ENCODE data around the gene BRIP1. TPM values are rescaled to one million over a fixed set of nuclear protein-coding genes. Genes with fewer than 3 reads are reported as not detected.

Gene BRIP1
- total RNA-seq, 2 donors from 2014 or later = 24.2 to 25.5 TPM

GRCh38 chr17:61699694-61700093, 163.6 kb downstream of the BRIP1 start:
- DNase-seq = no peak
- Histone ChIP-seq H3K27ac (ENCODE audit: low read depth, low read length) (no peak overlapping the region), H3K4me1 (ENCODE audit: control insufficient read depth, insufficient read depth, low read length) (no peaks in the 10 kb centered on the region), H3K27me3 (ENCODE audit: control insufficient read depth, insufficient read depth, low read length, poor library complexity, severe bottlenecking) (no peaks in the 10 kb centered on the region), H3K9ac (ENCODE audit: extremely low read depth, low read length, poor library complexity, severe bottlenecking) (no peak overlapping the region), H3K4me3 (ENCODE audit: low read length) (no peak overlapping the region), H3K36me3 (ENCODE audit: control insufficient read depth, insufficient read depth, low read length) (no peaks in the 10 kb centered on the region), H3K9me3 (ENCODE audit: control insufficient read depth, low read length) (peaks cover 60% of the 10 kb centered on the region)
- TF ChIP-seq CTCF (conservative IDR thresholded peaks at IDR 0.05) = no peak
- Mint-ChIP-seq H3K4me3 (no peak overlapping the region), H3K27me3 (ENCODE audit: insufficient read depth) (no peaks in the 10 kb centered on the region), H3K36me3 (ENCODE audit: low read depth) (peaks cover 45% of the 10 kb centered on the region), H3K9me3 (peaks cover 77% of the 10 kb centered on the region), H3K4me1 (no peaks in the 10 kb centered on the region), H3K27ac (no peak overlapping the region)
- WGBS, 2 experiments (ENCODE audit: insufficient coverage in 1 of 2, insufficient read length in 1 of 2) = 88 to 96% methylated on average over 2 of the region's 2 CpGs

GRCh38 chr17:61699032-61699431, 164.3 kb downstream of the BRIP1 start:
- no peak overlapping the region for H3K27ac Mint-ChIP-seq
- no peaks in the 10 kb centered on the region for H3K4me1 Mint-ChIP-seq
- Histone ChIP-seq H3K4me3 (ENCODE audit: low read length) (no peak overlapping the region), H3K27me3 (ENCODE audit: control insufficient read depth, insufficient read depth, low read length, poor library complexity, severe bottlenecking) (no peaks in the 10 kb centered on the region), H3K36me3 (ENCODE audit: control insufficient read depth, insufficient read depth, low read length) (no peaks in the 10 kb centered on the region), H3K9ac (ENCODE audit: extremely low read depth, low read length, poor library complexity, severe bottlenecking) (no peak overlapping the region), H3K9me3 (ENCODE audit: control insufficient read depth, low read length) (peaks cover 60% of the 10 kb centered on the region), H3K27ac (ENCODE audit: low read depth, low read length) (no peak overlapping the region), H3K4me1 (ENCODE audit: control insufficient read depth, insufficient read depth, low read length) (no peaks in the 10 kb centered on the region)
- H3K27me3 Mint-ChIP-seq (ENCODE audit: insufficient read depth) = no peaks in the 10 kb centered on the region
- H3K4me3 Mint-ChIP-seq = no peak overlapping the region
- H3K36me3 Mint-ChIP-seq (ENCODE audit: low read depth) = peaks cover 45% of the 10 kb centered on the region
- DNase-seq = no peak
- H3K9me3 Mint-ChIP-seq = peaks cover 75% of the 10 kb centered on the region
- WGBS, 2 experiments (ENCODE audit: insufficient coverage in 1 of 2, insufficient read length in 1 of 2) = 100% methylated on average over 1 of the region's 1 CpG; no CpG with 5 or more reads in 1 of the 2 experiments
- TF ChIP-seq CTCF (conservative IDR thresholded peaks at IDR 0.05) = no peak

GRCh38 chr17:61698244-61698643, 165.1 kb downstream of the BRIP1 start:
- Mint-ChIP-seq H3K27me3 (ENCODE audit: insufficient read depth) (no peaks in the 10 kb centered on the region), H3K9me3 (peaks cover 68% of the 10 kb centered on the region), H3K27ac (no peak overlapping the region), H3K4me3 (no peak overlapping the region), H3K4me1 (no peaks in the 10 kb centered on the region), H3K36me3 (ENCODE audit: low read depth) (peaks cover 42% of the 10 kb centered on the region)
- Histone ChIP-seq H3K9me3 (ENCODE audit: control insufficient read depth, low read length) (peaks cover 57% of the 10 kb centered on the region), H3K9ac (ENCODE audit: extremely low read depth, low read length, poor library complexity, severe bottlenecking) (no peak overlapping the region), H3K4me1 (ENCODE audit: control insufficient read depth, insufficient read depth, low read length) (no peaks in the 10 kb centered on the region), H3K27me3 (ENCODE audit: control insufficient read depth, insufficient read depth, low read length, poor library complexity, severe bottlenecking) (no peaks in the 10 kb centered on the region), H3K27ac (ENCODE audit: low read depth, low read length) (no peak overlapping the region), H3K4me3 (ENCODE audit: low read length) (no peak overlapping the region), H3K36me3 (ENCODE audit: control insufficient read depth, insufficient read depth, low read length) (no peaks in the 10 kb centered on the region)
- WGBS, 2 experiments (ENCODE audit: insufficient coverage in 1 of 2, insufficient read length in 1 of 2) = 93 to 100% methylated on average over 1 to 2 of the region's 2 CpGs
- TF ChIP-seq CTCF (conservative IDR thresholded peaks at IDR 0.05) = no peak
- DNase-seq = no peak
